HTERT RPE-1 (cell line): ENCODE data around the gene CCDC97.
"Not testable (repeated sequence)": the region's sequence is repeated elsewhere in the genome, so short reads cannot be mapped to it uniquely, and the experiment has no call there.

Experiments
- in situ Hi-C: fragments of 300-500 bp; cut with MboI; formaldehyde crosslinking; loops from 4 replicates; pipeline ENCODE4 v1.14.3; 2020; ENCODE audit warnings: low sequenced_read_pairs

CCDC97 gene

DNA sequence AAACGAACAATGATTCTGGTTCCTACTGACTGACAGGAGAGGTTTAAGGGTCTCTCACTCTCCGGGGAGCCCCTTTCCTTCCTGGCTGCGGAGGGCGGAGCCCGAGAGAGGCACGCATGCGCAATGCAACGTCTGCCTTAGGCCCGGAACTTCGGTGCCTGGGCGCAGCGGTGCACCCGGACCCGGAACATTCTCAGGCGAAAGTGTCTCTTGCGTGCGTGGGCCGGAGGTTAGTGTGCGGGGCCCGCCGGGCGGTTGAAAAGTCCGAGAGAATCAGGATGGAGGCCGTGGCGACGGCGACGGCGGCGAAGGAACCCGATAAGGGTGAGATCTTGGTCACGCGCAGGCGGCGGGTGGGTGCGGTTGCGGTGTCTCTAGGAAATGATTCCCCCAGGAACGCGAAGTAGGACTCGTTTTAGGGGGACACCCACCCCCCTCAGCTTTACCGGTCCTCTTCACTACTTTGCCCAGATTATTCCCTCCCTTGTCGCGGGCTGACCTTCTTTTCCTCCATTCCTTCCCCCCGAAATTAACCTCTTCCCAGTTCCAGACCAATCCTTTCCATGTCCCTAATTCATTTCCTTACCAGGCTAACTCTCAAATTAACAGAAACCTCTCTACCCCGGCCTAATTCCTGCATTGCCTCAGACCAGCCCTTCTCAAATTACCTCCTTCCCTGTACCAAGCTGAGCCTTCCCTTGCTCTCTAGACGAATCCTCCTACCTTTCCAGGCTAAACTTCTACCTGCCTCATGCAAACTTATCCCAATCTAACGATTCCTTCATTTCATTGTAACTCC lies at the start of gene CCDC97:
CCDC97 (plus strand) TSS at position 140 of the 799 bp plus-strand sequence; CDS start at position 279, 139 bp downstream.
- in situ Hi-C loops: no loop called here

DNA sequence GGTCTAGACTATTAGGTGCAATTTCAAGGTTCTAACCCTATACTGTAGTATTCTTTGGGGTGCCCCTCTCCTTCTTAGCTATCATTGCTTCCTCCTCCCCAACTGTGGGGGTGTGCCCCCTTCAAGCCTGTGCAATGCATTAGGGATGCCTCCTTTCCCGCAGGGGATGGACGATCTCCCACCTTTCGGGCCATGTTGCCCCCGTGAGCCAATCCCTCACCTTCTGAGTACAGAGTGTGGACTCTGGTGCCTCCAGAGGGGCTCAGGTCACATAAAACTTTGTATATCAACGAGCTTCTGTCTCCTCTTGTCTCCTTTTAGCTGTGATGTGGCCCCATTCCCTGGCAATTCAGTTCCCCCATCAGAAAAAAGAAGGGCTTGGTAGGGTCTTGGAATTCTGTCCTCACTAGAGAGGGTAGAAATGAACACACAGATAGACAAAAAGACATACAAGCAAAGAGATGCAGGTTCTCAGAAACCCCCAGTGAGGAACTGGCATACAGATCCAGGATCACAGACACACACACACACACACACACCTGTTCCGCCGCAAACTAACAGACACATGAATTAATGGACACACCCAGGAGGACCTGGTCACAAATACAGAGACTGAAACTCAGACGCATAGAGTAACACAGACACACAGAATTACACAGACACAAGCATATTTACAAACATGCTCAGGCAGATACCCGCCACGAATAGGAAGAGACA lies 48.3 kb upstream of the CCDC97 start:
- in situ Hi-C loops: no loop called here

DNA sequence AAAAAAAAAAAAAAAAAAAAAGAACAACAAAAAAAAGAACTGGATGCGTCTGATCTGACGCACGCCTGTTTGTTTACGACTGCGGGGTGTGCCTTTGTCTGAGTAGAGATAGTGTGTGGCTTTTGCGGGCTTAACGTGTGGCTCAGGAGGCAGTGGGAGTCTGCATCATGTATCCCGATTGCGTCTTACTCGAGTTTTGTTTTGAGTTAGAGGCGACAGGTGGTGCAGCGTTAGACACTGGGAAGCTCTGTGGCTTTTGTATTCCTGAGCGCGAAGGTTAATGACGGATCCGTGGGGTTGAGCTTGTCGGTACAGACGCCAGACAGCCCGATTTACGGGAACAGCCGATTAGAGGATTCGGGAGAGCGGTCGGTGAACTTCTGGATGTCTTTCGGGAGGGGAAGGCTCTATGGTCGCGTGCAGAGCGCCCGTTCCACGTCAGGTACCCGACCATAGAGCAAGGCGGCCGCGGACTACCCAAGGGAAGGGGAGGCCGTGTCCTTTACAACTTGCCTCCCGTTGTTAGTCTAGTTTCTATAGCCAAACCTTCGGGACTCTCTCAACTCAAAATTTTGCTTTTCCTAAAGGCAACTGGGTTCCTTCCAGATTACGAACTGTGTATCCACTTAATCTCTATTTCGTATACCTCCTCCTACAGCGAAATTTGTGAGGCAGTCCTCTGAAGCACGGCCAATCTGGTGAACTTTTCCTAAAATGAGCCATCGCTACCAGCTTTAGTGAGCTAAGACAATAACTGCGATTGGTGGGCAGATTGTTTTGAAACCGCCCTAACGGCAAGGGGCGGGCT lies 46.7 kb upstream of the CCDC97 start:
- in situ Hi-C loops: no loop called here

GRCh38 chr19:41263850-41264580 lies 46.0 kb upstream of the CCDC97 start, which contains the start of gene HNRNPUL1:
HNRNPUL1 (plus strand) TSS chr19:41264372; CDS start chr19:41264504, 132 bp downstream.
- in situ Hi-C loops: no loop called here

GRCh38 chr19:41264581-41265394 lies 45.2 kb upstream of the CCDC97 start:
- in situ Hi-C loops: no loop called here

DNA sequence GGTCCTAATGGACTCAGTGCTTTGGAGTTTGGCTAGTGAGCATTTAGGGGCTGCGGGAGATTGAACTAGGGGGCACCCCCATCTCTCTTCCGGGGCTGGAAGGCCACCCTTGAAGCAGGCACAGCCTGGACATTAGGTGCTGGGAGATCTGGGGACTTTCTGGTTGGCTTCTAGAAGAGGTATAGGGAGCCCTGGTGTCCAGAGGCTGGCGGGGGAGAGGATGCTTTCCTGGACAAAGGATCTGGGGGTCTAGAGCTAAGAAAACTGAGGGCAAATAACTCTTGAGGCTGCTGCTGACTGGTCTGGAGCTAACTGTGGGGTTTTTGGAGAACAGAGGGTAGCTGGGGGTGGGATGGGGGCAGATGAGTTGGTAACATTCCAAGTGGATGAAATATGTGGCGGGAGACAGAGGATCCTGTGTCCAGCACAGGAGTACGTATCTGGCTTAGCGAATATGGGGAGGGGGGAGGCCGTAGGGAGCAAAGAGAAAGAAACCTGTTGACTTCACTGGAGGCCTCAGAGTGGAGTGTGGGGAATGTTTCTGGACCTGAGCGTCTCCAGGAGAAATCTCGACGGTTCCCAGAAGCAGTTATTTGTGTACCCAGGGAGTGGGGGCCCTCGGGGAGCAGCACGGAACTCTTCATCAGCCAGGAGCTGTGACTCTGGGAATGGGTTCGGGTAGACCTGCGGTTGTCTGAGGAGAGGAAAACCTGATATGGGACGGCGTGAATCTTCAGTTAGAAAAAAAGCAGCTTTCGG lies 44.4 kb upstream of the CCDC97 start:
- in situ Hi-C loops: no loop called here

GRCh38 chr19:41269055-41269454 lies 40.9 kb upstream of the CCDC97 start:
- in situ Hi-C loops: no loop called here

- in situ Hi-C loops: no loop called here
Observed at GRCh38 chr19:41269571-41269970, 40.4 kb upstream of the CCDC97 start.

DNA sequence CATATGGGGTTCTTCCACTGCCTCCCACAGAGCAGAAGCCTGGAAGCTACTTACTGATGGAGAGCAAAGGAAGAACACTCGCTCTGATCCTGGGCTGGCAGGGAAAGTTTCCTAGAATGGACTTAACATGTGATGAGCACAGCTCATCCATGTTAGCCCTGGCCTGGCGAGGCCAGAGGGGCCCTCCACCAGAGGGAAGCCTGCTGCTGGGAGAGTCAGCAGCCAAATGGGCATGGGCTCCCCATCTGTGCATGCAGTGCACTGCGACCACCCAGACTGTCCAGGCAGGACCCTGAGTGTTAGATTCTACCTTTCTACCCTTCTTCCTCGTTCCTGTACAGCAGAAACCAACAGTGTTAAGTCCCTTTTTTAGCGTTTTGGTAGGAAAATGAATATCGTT lies 36.9 kb upstream of the CCDC97 start:
- in situ Hi-C loops: no loop called here

- in situ Hi-C loops: no loop called here
Observed at GRCh38 chr19:41274802-41275201, 35.2 kb upstream of the CCDC97 start.

DNA sequence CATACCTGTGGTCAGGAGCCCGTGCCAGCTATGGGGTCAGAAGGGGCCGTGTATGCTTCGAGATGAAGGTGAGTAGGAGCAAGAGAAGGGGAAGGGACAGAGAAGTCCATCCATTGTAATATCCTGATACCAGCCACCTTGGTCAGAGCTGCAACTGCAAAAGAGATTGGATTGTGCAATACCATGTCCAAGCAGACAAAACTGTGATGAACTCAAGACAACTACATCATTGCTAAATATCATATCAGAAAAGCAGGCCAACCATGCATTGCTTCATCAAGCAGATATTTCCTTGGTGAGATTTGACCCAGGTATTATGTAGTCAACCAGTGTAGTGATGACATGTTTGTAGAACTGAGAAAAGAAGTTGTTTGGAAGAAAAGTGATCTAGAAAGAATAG lies 33.7 kb upstream of the CCDC97 start:
- in situ Hi-C loops: no loop called here

- in situ Hi-C loops: no loop called here
Observed at GRCh38 chr19:41278478-41278877, 31.5 kb upstream of the CCDC97 start.

GRCh38 chr19:41288673-41289530 lies 21.1 kb upstream of the CCDC97 start:
- in situ Hi-C loops: no loop called here

DNA sequence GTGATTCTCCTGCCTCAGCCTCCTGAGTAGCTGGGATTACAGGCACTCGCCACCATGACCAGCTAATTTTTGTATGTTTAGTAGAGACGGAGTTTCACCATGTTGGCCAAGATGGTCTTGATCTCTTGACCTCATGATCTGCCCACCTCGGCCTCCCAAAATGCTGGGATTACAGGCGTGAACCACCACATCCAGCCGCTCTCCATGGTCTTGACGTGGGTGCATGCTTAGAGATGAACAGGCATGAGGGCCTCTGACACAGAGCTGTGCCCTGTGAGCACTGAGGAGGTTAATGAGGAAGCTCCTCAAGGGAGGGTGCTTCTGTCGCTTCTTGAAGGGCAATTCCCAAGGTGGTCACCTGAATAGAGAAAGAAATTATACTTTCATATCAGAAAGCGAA lies 20.2 kb upstream of the CCDC97 start:
- in situ Hi-C loops: not testable (repeated sequence)

DNA sequence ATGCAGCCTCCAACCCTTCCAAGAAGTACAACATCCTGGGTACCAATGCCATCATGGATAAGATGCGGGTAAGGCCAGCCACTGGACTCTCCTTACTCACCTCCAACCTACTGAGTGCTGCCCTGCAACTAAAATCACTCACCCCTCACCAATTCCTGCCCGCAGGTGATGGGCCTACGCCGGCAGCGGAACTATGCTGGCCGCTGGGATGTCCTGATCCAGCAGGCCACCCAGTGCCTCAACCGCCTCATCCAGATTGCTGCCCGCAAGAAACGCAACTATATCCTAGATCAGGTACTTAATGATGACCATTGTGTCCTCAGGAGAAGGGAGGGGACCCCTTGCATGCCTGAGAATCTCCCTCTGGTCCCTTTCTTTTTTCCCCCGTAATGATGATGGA lies 15.6 kb upstream of the CCDC97 start:
- in situ Hi-C loops: no loop called here

GRCh38 chr19:41295499-41295898 lies 14.5 kb upstream of the CCDC97 start:
- in situ Hi-C loops: no loop called here

DNA sequence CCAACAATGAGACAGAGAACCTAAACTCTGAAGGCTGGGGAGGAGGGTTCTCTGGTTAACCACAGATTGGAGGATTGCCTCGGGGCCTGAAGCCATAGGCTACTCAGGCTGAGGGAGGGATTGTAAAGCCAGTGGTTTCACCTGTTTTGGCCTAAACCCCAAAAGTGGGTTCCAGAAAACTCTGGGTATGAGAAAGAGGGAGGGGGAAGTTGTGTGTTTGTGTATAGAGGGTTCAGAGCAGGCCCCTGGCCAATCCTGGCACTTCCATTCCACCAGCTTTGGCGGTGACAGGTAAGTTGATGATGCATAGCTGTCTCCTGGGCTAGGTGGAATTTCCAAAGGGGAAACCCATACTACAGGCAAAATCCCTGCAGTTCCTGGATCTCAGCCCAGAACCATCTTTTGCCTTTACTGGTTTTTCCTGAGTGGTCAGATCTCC lies 13.5 kb upstream of the CCDC97 start:
- in situ Hi-C loops: no loop called here
